Measurements from ENCODE around the gene RAB11FIP3.

The RAB11FIP3 gene

GRCh38 chr16:425740-426114 is 278 bp downstream of the RAB11FIP3 start:
- TF ChIP-seq, protein P1, sequence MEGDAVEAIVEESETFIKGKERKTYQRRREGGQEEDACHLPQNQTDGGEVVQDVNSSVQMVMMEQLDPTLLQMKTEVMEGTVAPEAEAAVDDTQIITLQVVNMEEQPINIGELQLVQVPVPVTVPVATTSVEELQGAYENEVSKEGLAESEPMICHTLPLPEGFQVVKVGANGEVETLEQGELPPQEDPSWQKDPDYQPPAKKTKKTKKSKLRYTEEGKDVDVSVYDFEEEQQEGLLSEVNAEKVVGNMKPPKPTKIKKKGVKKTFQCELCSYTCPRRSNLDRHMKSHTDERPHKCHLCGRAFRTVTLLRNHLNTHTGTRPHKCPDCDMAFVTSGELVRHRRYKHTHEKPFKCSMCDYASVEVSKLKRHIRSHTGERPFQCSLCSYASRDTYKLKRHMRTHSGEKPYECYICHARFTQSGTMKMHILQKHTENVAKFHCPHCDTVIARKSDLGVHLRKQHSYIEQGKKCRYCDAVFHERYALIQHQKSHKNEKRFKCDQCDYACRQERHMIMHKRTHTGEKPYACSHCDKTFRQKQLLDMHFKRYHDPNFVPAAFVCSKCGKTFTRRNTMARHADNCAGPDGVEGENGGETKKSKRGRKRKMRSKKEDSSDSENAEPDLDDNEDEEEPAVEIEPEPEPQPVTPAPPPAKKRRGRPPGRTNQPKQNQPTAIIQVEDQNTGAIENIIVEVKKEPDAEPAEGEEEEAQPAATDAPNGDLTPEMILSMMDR (IDR thresholded peaks at IDR 0.05; ENCODE audit: low read depth, low read length): no peak
- DNase-seq (ENCODE audit: extremely low read depth, low read depth): no peak

DNA sequence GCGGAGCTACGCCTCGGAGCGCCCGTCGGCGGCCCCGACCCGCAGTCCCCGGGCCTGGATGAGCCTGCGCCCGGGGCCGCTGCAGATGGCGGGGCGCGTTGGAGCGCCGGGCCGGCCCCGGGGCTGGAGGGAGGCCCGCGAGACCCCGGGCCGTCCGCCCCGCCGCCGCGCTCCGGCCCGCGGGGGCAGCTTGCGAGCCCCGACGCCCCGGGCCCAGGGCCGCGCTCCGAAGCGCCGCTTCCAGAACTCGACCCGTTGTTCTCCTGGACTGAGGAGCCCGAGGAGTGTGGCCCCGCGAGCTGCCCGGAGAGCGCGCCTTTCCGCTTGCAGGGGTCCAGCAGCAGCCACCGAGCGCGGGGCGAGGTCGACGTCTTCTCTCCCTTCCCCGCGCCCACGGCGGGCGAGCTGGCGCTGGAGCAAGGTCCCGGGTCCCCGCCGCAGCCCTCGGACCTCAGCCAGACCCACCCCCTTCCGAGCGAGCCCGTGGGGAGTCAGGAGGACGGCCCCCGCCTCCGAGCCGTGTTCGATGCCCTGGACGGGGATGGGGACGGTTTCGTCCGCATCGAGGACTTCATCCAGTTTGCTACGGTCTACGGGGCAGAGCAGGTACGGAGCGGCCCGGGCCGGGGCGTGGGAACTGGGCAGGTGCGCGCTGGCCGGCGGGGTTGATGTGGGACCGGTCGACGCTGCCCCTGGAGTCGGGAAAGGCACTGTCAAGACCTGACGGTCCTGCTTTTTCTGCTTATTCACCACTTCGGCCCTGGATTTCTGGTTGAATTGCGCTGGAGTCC is 861 bp downstream of the RAB11FIP3 start:
- TF ChIP-seq, protein P1 (IDR thresholded peaks at IDR 0.05; ENCODE audit: low read depth, low read length): no peak
- no peak for DNase-seq (ENCODE audit: extremely low read depth, low read depth)

GRCh38 chr16:426906-427249 is 1.4 kb downstream of the RAB11FIP3 start:
- TF ChIP-seq, protein P1 (IDR thresholded peaks at IDR 0.05; ENCODE audit: low read depth, low read length): no peak
- no peak for DNase-seq (ENCODE audit: extremely low read depth, low read depth)

GRCh38 chr16:427250-427649 is 1.8 kb downstream of the RAB11FIP3 start:
- no peak for DNase-seq (ENCODE audit: extremely low read depth, low read depth)
- TF ChIP-seq, protein P1 (IDR thresholded peaks at IDR 0.05; ENCODE audit: low read depth, low read length): no peak

GRCh38 chr16:430904-431303 is 5.5 kb downstream of the RAB11FIP3 start:
- DNase-seq (ENCODE audit: extremely low read depth, low read depth): no peak
- TF ChIP-seq, protein P1 (IDR thresholded peaks at IDR 0.05; ENCODE audit: low read depth, low read length): no peak

DNA sequence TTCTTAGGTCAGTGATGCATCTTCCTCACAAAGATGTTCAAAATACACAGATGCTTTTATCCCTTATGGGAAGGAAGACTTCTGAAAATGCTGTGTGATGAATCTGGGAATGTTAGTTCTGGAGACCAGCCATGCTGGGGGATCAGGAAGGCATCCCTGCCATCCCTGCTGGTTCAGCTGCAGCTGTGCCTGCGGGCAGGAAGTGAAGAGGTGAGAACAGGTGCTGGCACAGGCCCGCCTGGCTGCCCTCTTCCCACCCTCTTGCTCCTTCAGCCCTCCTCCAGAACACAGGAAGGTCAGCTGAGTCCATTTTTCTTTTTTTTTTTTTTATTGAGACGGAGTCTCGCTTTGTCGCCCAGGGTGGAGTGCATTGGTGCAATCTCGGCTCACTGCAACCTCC is 15.2 kb downstream of the RAB11FIP3 start:
- DNase-seq (ENCODE audit: extremely low read depth, low read depth): no peak
- TF ChIP-seq, protein P1 (IDR thresholded peaks at IDR 0.05; ENCODE audit: low read depth, low read length): no peak

DNA sequence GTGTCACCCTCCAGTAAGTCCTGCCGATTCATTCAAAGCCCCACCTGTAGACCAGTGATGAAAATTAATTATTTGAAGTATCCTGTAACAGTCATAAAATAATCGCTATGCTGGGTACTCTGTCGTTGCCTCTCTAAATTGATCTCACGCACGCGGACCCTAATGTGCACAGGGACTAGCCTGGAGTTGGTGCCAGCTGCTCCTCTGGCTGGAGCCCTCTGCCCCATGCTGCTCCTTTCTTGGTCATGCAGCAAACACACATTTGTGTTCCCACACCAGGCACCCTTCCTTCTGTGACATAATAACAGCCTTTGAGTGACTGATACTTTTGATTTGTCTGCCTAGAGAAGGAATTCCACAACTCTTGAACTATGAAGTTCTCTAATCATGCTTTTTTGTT is 16.0 kb downstream of the RAB11FIP3 start:
- TF ChIP-seq, protein P1 (IDR thresholded peaks at IDR 0.05; ENCODE audit: low read depth, low read length): no peak
- DNase-seq (ENCODE audit: extremely low read depth, low read depth): no peak
